ENCODE data around the gene C4orf51. TPM values are rescaled to one million over a fixed set of nuclear protein-coding genes. Genes with fewer than 3 reads are reported as not detected.
"Not testable (repeated sequence)": the region's sequence is repeated elsewhere in the genome, so short reads cannot be mapped to it uniquely, and the experiment has no call there.

Gene C4orf51
- total RNA-seq, result not detected
- long read RNA-seq, result 0 reads

GRCh38 chr4:145679991-145680455 is at the start of gene C4orf51:
TSS of gene C4orf51 (plus strand) at chr4:145680146. CDS start at chr4:145680204, 58 bp downstream.
- H3K27me3 ChIP-seq (ENCODE audit: low read depth), result no peaks in the 10 kb centered on the region
- H3K36me3 ChIP-seq, result no peaks in the 10 kb centered on the region
- peaks cover 3% of the 10 kb centered on the region for H3K9me3 ChIP-seq
- H3K4me1 ChIP-seq, result peaks cover 13% of the 10 kb centered on the region
- peak; percentile 92 to 93 for ATAC-seq
- TF ChIP-seq CTCF (IDR thresholded peaks at IDR 0.05), result no peak
- H3K4me3 ChIP-seq, result no peak within 1 kb of the TSS
- intact Hi-C loops (cut with DNase I), result no loop called here
- DNase-seq, result no peak
- H3K27ac ChIP-seq, result peak within 1 kb of the TSS; percentile 56

GRCh38 chr4:145635117-145635516 is 44.8 kb upstream of the C4orf51 start:
- Histone ChIP-seq H3K9me3 (no peaks in the 10 kb centered on the region), H3K27ac (no peak overlapping the region), H3K4me3 (no peak overlapping the region), H3K4me1 (no peaks in the 10 kb centered on the region), H3K27me3 (ENCODE audit: low read depth) (no peaks in the 10 kb centered on the region), H3K36me3 (peaks cover 13% of the 10 kb centered on the region)
- TF ChIP-seq CTCF (IDR thresholded peaks at IDR 0.05), result no peak
- ATAC-seq (no peak), DNase-seq (no peak)
- intact Hi-C loops (cut with DNase I), result no loop called here

- intact Hi-C loops (cut with DNase I), result no loop called here
- ATAC-seq (no peak), DNase-seq (no peak)
- Histone ChIP-seq H3K4me1 (no peaks in the 10 kb centered on the region), H3K9me3 (no peaks in the 10 kb centered on the region), H3K27me3 (ENCODE audit: low read depth) (no peaks in the 10 kb centered on the region), H3K27ac (no peak overlapping the region), H3K36me3 (peaks cover 16% of the 10 kb centered on the region), H3K4me3 (no peak overlapping the region)
- no peak for TF ChIP-seq CTCF (IDR thresholded peaks at IDR 0.05)
These were observed 44.3 kb upstream of the C4orf51 start for GRCh38 chr4:145635630-145636029.

- H3K36me3 ChIP-seq, result peaks cover 22% of the 10 kb centered on the region
- H3K27me3 ChIP-seq (ENCODE audit: low read depth), result no peaks in the 10 kb centered on the region
- intact Hi-C loops (cut with DNase I), result no loop called here
- no peak for TF ChIP-seq CTCF (IDR thresholded peaks at IDR 0.05)
- no peak overlapping the region for H3K27ac ChIP-seq
- H3K4me1 ChIP-seq, result no peaks in the 10 kb centered on the region
- no peak for ATAC-seq
- H3K4me3 ChIP-seq, result no peak overlapping the region
- DNase-seq, result no peak
- no peaks in the 10 kb centered on the region for H3K9me3 ChIP-seq
These were observed 40.7 kb upstream of the C4orf51 start for GRCh38 chr4:145639186-145639698.

GRCh38 chr4:145640236-145640635 is 39.7 kb upstream of the C4orf51 start:
- intact Hi-C loops (cut with DNase I); H3K4me3 ChIP-seq; H3K27me3 ChIP-seq (ENCODE audit: low read depth); ATAC-seq; DNase-seq; H3K27ac ChIP-seq; H3K9me3 ChIP-seq; H3K4me1 ChIP-seq: not testable (repeated sequence)
- H3K36me3 ChIP-seq, result peaks cover 25% of the 10 kb centered on the region

GRCh38 chr4:145643295-145643694 is 36.7 kb upstream of the C4orf51 start:
- no peaks in the 10 kb centered on the region for H3K4me1 ChIP-seq
- H3K36me3 ChIP-seq, result peaks cover 36% of the 10 kb centered on the region
- DNase-seq, result no peak
- no peak overlapping the region for H3K27ac ChIP-seq
- H3K9me3 ChIP-seq, result no peaks in the 10 kb centered on the region
- no peak overlapping the region for H3K4me3 ChIP-seq
- no peak for ATAC-seq
- no peak for TF ChIP-seq CTCF (IDR thresholded peaks at IDR 0.05)
- H3K27me3 ChIP-seq (ENCODE audit: low read depth), result no peaks in the 10 kb centered on the region
- intact Hi-C loops (cut with DNase I), result no loop called here
